CD4-positive, alpha-beta T cell treated with Interleukin-12 subunit alpha and Interleukin-12 subunit beta, for 1 hour (primary cell): ENCODE results near the gene AREG.

Experiments used
- DNase-seq: peaks from one replicate; pipeline ENCODE4 v3.0.0-alpha.2; 2020

AREG gene

DNA sequence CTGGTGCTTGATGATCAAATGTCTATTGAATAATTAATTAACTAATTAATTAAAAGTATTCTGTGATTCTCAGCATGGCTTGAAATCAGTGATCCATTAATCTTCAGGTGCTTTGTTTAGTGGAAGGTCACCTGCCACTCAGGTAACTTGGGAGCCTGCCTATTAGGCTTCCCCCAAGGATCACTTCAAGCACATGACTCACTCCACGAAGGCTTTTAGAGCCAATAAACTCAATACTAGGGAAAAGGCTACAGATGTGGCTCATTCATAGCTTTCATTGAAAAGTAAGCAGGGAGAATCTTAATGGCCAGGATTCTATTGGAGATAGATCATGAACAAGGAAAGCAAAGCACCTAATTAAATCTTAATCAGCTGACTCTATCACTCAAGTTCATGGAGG lies 21.3 kb downstream of the AREG start:
- DNase-seq: no peak

DNA sequence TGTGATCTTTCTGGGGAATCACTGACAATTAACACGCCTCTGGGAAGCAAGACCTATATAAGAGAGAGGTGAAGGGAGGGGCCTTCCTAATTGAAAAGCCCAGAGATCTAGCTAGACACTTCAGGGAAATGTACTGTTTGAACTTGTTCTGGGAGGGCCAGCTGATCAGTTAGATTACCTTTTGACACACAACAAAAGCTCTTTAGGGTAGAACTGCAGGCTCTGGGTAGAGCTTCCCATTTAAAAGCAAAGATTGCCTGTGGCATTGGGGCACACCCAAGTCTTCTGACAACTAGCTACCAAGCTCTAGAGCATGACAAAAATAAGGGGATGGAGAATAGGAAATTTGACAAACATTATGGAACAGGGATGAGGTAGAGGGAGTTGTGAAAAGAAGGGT lies 26.3 kb downstream of the AREG start:
- no peak for DNase-seq

DNA sequence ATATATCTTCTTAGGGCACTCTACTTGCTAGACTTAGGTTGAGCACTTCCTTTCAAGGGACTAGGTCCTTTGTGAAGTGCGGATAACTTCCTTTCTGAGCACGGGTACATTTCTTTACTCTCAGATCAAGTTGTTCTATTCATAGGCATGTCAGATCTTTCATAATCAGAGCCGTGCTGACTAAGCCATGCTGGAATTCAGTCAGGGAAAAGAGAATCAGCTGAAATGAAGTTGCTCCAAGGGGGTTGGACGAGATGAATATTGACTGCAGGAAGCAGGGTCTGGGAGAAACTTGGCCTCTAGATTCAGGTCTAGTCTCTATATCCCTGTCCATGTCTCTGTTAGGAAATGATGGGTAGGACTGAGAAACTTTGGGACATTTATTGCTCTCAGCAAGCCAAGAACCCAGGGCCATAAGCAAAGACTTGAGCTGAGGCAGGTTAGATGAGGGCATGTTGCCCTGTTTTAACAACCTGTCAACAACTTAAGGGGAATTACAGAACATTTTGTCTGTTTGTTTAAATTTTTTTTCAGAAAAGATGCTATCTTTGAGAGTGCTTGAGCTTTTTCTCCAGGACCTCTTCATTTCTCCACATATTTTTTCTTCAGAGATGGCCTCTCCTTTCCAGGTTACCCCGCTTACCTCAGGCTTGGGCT lies 28.3 kb downstream of the AREG start:
- no peak for DNase-seq

DNA sequence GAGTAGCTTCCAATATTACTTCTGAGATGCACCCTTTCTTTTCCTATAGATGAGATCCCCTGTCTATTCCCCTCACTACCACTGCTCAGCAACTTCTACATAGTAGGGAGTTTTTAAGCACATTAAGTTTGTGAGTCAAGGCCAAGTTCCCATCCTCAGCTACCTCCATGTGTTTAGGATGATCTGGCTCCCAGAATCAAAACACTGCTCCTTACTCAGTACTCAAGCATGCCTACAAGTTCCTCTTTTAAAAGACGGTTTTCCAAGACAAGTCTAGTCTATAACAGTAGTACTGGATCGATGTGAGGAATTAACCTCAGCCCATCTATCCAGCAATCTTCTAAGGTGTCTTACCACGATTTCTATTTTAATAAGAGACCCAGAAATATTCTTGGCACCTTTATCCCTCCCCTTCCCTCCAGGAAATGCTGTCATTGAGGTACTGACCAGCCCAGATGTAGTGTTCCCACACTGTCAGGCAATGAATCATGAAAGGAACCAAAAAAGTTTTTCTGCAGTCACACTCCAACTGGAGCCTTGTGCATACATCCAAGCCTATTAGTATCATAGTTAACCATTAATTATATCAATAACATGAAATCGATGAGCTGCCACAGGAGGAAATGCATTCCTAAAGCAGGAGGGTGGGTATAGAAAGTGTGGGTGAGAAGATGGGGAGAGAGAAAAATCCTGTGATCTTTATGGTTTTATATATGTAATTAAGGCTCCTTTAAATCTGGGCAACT lies 29.6 kb downstream of the AREG start:
- no peak for DNase-seq

DNA sequence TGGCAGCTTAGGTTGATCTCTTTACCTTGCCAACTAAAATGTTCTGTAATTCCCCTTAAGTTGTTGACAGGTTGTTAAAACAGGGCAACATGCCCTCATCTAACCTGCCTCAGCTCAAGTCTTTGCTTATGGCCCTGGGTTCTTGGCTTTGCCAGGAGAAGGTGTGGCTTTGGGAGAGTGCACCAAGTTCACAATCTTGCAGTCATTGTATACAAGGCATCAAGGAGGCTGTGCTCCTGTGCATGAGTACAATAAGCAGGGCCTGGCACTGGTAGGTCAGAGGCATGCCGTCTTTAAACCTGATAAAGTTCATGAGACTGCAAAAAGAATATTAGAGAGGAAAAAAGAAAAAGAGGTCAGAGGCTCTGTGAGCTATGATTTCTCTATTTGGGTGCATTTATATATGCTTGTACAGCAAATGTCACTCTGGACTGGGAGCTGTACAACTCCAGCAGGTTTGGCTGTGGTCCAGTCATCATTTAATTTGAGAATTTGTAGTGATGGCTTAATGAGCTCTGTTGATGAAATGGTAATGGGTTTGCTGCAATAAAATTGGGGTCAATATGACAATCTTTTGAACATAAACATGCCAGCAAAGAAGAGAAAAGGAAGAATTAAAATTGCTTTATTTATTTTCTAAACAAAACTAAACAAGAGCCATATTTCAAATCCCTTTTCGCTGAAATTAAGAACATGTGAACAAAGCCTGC lies 30.3 kb downstream of the AREG start:
- no peak for DNase-seq

DNA sequence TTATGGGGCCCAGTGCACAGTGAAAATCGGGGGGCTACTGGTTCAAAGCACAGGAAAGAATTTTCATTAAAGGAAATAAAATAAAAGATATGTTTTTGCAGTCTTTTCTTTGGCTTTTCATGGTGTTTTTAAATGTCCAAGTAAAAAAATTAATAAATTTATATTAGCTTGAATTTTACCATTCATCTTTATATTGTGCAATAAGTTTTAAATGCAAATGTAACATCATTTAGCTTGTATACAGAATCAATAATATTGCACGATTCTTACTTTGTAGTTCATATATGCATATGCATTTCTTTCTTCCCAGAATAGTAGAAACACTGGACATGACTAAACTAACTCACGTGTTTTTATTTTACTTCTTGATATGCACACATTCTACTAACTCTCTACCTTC lies 31.0 kb downstream of the AREG start:
- DNase-seq: no peak

DNA sequence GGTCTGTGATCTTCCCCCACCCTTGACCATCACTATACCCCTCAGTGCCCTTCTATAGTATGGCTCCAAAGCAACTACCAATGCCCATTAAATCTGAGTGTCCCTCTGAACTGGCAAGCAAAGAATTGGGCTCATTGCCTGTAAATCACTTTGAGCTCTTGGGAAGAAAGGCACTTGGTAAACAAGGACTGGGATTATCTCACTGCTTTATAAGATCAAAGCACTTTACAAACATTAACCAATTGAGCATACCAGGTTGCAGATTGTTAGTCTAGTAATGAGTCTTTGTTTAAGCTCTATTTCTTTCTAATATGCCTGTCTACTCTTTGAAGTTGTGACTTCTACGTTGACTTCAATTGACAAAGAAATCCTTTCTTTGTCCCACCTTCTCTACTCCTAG lies 34.1 kb downstream of the AREG start:
- DNase-seq: no peak

DNA sequence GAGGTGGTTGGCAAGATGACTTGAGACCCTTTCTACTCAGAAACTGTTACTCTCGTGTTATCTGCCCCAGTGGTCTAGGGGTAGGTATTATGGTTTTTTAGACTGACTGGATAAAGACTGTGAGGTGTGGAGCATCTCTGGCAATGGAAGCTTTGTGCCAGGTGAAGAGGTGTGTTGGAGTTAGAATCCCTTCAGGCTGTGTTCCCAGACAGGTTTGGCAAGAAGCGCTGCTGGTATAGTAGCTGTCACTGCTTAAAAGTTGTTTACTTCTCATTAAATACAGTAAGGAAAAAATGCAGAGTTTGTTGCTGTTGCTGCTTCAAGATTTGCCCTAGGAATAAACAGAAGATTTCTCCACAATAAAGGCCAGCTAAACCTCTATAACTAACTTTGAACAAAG lies 35.3 kb downstream of the AREG start:
- DNase-seq: no peak

DNA sequence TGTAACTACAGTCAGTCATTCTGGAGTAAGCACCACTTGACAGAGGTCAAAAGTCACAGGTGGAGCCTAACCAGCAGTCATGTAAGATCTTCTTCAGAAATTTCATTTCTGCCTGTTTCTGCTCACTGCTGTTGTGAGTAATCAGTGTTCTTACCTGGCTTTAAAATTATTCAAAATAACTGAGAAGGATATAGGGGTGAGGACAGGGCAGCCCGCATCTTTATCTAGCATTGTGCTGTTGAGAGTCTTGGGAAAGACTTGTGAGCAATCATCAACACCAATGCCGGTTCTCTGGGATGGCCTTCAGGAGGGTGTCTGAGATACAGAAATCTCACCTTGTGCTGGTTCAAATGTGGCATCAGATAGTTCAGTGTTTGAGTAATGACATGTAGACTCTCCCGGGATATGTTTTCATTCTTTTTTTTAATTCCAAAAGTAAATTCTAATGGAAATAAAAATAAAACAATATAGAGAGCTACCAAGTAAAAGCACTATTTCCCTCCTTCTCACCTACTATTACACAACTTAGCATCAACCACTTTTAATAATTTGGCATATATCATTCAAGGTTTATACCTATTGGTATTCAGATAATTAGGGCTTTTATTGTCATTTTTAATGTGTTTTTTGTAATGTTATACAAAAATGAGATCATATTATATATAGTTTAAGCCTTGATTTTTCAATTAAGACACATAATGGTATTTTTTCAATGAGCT lies 37.1 kb downstream of the AREG start:
- no peak for DNase-seq

DNA sequence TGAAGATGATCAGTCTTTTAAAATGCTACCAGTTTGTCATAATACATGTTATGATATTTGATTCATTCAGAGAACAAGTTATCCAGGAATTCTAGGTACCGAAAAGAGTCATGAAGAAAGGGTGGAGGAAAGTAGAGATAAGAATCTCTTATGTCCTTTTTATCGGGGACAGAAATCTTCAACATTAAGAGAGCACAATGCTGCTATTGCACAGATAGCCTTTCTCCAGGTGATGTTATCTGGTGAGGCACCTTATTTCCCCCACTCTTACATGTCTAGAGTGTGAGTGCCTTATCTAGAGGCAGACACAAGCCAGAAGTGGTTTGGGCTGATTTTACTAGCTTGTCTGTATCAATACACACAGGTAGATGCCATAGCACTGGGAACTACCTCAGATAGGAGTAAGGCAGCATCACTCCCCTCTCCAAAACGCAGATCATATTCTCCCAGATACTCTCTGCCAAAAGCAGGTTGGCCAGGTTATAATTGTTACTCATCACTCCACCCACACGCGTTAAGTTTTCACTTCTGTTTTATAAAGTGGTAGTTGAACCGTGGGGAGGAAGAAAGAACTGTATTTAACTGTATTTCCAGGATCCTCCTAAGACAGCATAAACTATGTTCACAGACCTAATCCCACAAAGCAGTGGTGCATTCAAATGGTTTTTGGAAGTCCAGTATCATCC lies 38.4 kb downstream of the AREG start:
- no peak for DNase-seq

DNA sequence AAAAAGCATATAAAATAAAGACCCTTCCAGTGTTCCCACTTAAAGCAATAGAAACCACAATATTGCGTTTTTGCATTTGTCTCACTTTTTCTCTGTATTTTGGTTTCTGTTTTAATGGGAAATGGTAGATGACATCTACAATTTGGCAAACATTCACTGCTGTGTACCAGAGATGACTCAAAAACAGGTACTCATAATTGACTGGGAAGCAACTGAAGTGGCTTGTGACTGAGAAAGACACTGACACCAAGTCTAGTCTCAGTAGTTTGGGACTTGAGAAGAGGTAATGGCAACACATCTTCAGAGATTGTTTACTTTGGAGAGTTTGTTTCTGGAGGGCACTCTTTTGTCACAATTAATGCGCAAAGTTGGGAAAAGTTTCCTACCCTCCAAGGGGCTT lies 42.0 kb downstream of the AREG start:
- DNase-seq: no peak

DNA sequence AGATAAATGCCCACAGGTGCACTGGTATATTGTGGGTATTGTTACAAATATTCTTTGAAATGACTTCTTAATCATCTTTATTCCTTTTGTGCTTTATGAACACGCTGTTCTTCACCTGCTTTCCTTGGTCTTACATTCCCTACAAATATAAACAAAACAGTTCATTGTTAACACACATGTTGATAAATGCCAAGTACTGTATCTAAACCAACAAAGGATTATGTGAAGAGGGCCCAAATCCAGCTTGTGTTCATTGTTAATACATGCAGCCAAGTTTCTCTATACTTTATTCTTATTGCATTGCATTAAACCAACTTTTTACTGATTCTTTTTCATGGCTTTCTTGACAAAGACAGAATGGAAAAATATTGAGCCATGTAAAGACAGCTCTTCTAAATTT lies 42.8 kb downstream of the AREG start:
- DNase-seq: no peak

DNA sequence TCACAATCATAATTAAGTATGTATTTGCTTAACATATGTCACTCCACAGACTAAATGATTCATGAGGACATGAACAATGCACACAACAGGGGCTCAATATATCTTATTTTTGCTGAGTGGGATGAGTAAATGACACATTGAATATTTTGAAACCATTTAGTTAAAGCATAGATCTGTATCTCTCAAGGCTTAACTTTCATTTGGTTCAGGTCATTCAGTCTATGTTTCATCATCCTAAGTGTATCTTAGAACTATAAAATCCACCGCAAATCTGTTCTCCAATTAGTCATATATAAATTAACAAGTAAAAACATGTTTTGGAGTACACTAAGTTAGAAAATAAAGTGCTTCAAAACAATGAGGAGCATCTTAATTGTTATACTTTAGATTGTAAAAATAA lies 45.8 kb downstream of the AREG start:
- DNase-seq: no peak

DNA sequence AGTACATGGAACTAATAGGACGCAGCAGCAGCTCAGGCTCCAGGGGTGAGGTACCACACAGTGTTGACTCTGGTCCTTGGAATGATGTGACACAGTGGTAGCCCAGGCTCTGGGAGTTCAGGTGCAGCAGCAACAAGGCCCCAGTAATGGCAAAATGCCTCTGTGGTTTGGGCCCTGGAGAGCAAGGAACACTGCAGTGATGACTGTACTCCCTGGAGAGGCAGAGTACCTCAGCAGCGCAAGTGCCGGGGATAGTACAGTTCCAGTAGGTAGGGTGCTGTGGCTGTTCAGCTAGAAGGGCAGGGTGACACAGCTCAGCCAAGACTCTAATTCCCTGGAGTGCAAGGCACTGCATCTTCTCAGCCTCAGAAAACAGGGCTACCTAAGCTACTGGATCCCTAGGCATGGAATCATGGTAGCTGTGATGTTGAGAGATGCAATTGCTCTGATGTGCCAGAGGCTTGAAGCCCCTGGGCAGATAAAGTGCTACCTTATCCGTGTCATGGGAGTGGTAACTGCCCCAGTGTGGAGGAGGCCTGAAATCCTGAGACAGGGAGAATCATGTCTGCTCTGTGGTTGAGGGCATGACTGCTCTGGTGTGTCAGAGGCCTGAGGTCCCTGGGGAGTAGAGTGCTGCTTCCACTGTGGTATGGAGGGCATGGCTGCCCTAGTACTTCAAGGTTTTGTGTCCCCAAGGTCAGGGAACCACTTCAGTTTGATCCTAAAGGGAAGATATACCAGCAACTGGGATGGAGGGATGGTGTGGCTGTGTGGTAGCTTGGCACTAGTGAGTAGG lies 55.2 kb downstream of the AREG start:
- DNase-seq: no peak

DNA sequence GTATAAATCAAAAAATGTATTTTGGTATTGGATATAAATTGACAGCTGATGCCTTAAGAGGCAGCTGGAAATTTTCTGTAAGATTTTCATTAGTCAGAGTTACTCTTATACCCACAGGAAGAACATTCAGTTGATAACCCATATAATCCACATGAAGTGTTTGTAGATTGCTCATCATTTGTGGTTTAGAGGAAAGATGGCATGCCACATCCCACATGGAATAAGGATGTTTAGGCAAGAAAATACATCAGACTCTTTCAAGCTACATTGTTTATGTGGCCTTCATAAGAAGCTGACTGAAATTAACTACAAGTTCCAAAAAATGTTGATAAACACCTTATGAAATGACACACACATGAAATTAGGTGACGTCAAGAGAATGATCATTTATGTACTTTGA lies 56.6 kb downstream of the AREG start:
- no peak for DNase-seq

DNA sequence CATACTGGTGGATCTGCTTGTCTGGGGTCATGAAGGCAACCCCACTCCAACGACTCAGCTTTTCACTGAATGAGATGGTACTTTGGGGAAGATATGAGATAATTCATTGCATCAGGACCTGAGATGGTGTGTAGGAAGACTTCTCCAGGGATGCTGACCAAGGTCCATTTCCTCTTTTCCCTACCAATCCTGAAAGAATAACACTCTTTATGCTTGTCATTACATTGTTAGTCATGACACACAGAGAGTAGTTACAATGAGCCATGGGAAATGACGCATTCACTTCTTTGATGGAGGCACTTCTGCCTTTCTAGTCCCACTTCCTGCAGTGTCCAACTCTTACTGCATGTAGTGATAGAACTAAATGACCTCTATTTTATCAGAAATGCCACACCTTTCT lies 58.6 kb downstream of the AREG start:
- DNase-seq: no peak

DNA sequence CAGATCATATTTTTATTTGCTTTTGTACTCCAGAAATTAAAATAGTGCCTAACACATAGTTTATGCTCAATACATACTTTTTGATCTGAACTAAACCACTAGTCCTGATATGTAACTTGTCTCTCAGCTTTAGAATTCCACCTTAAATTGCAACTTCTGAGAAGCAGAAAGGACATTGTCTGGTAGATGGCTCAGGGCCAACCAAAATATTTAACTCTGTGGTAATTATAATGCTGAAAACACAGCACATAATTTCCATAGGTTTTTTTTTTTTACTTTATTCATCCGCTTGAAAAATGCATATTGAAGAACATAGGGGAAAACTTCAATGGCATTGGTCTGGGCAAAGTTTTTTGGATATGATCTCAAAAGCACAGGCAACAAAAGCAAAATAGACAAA lies 59.3 kb downstream of the AREG start:
- no peak for DNase-seq
